Activated CD8-positive, alpha-beta memory T cell treated with anti-CD3 and anti-CD28 coated beads, Interleukin-2, amount 50 U/mL, for 24 hours (primary cell): ENCODE measurements around the gene ENTPD8.
"Not testable (repeated sequence)": the region's sequence is repeated elsewhere in the genome, so short reads cannot be mapped to it uniquely, and the experiment has no call there.

Source experiments
- DNase-seq: peaks from one replicate; pipeline ENCODE4 v3.0.0-alpha.2; 2020; ENCODE audit errors: extremely low read depth

ENTPD8 gene

DNA sequence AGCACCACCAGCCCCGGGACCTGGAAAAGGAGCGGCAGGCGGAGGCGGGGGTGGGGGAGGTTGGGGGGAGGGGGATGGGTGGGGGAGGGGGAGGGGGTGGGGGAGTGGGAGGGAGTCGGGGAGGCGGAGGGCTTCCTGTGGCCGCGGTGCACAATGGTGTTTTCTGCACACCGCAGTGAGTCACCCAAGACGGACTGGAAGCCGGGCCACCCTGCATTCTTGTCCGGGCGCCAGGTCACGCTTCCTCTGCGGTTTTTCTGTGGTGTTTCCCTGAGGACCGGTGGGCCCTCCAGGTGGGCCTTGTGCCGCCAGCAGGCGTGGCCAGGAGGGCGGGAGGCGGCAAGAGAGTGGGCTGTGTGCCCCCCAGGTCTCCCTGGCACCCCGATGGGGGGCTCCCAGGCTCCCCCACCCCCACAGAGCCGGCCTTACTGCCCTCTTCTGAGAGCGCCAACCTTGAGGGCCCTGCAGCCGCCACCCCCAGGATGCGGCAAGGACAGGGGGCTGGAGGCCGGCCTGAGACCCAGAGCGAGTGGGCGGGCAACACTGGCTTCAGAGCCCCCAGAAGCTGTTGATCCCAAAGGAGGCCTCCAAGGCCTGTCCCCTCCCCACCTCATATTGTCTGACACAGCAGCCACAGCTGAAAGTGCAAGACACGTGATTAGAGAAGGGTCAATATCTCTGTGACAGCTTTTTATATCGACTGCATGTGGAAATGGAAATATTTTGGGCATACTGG, 29.3 kb downstream of the ENTPD8 start:
- DNase-seq, result no peak

- DNase-seq, result no peak
Observed at GRCh38 chr9:137411260-137411644, 29.9 kb downstream of the ENTPD8 start.

- DNase-seq, result no peak
Observed at GRCh38 chr9:137410891-137411249, 30.3 kb downstream of the ENTPD8 start.

DNA sequence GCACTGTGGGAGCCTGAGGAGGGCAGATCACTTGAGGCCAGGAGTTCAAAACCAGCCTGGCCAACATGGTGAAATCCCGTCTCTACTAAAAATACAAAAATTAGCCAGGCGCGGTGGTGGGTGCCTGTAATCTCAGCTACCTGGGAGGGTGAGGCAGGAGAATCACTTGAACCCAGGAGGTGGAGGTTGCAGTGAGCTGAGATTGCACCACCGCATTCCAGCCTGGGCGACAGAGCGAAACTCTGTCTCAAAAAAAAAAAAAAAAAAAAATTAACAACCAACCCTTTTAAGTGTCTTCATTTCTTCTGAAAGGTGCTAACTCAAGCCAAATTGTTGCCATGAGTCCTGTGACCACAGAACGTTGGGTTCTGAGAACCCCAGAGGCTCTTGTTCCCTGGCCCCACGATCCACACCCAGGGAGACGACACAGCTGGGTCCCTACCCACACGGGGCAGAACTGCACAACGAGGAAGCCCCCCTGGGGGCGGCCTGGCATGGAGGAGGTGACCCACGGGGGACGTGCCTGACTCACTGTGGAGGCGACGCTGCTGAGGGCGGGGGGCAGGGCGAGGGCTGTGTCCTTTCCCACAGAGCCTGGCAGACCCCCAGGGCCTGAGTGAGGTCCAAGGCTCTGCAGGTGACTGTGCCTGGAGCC, 30.8 kb downstream of the ENTPD8 start:
- DNase-seq, result not testable (repeated sequence)

DNA sequence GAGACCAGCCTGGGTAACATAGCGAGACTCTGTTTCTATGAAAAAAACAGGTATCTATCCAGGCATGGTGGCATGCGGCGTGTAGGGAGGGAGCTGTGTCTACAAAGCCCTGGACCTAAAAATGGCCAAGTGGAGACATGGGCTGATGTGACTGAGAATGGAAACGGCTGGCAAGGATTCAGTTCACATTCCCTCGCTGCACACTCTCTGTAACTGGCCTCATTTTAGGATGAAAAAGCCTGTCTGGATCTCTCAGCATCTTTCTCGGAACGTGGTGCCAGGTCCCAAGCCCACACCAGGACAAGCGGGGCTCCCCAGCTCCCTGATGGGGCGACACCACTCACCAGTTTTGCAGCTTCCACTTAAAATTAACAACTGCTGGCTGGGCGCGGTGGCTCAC, 31.6 kb downstream of the ENTPD8 start:
- DNase-seq, result no peak

DNA sequence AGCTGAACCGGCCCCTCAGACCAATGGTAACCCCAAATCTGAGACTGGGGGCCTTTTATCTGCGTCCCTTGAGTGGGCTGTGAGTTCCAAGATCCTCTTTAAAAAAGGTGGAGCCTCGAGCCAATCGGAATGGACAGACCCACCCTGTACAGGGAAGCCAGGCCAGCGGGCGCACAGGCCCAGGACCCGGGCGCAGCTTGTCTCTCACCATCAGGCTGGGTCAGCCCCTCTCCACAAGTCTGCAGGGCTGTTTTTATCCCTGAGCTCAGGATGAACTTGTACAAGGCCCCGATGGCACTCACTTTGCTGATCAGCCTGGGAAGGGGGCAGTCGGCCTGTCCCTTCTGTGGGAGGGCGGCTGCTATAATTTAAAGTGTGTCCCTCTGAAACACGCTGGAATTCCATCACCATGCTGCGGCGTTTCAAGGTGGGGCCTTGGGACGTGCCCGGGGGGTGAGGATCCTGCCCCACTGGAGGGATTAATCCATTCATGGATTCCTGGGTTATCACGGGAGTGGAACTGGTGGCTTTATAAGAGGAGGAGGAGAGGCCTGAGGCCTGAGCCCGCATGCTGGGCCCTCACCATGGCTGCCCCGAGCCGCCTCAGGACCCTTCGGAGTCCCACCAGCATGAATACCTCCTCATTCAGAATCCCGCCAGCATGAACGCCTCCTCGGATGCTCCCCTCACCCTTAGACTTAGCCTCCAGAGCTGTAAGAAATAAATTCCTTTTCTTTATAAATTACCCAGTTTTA, 32.3 kb downstream of the ENTPD8 start:
- DNase-seq, result no peak

GRCh38 chr9:137407590-137408300, 33.4 kb downstream of the ENTPD8 start:
- no peak for DNase-seq

GRCh38 chr9:137406876-137407589, 34.1 kb downstream of the ENTPD8 start:
- DNase-seq, result no peak

- DNase-seq, result no peak
Observed at GRCh38 chr9:137406085-137406760, 34.9 kb downstream of the ENTPD8 start.

DNA sequence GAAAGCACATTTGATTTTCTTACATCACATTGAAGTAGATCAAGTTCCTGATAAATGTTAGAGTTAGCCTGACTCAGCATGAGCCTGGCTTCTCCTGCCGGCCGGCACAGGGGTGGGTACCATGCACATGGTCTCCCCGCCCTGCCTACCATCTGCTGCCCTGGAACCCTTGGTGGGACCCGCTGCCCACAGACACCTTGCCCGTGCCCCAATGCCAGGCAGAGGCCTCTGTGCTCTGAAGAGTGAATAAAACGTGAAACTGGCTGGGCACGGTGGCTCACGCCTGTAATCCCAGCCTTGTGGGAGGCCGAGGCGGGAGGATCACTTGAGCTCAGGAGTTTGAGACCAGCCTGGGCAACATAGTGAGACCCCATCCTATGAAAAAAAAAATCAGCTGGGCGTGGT, 35.5 kb downstream of the ENTPD8 start:
- DNase-seq, result no peak

- DNase-seq, result no peak
Observed at GRCh38 chr9:137404961-137405567, 36.1 kb downstream of the ENTPD8 start.

GRCh38 chr9:137403269-137403668, 37.9 kb downstream of the ENTPD8 start:
- DNase-seq, result no peak

DNA sequence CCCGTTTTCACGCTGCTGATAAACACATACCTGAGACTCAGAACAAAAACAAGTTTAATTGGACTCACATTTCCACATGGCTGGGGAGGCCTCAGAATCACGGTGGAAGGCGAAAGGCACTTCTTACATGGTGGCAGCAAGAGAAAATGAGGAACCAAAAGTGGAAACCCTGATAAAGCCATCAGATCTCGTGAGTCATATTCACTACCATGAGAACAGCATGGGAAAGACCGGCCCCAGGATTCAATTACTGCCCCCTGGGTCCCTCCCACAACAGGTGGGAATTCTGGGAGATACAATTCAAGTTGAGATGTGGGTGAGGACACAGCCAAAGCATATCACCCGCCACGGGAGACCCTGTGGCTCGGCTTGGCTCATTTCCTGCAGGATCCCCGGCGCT, 38.4 kb downstream of the ENTPD8 start:
- DNase-seq, result no peak

GRCh38 chr9:137398561-137399468, 42.3 kb downstream of the ENTPD8 start:
- no peak for DNase-seq

- DNase-seq, result no peak
Observed at GRCh38 chr9:137397675-137398423, 43.3 kb downstream of the ENTPD8 start.

GRCh38 chr9:137396634-137397367, 44.4 kb downstream of the ENTPD8 start:
- DNase-seq, result no peak

- no peak for DNase-seq
Observed at GRCh38 chr9:137396227-137396626, 44.9 kb downstream of the ENTPD8 start.

DNA sequence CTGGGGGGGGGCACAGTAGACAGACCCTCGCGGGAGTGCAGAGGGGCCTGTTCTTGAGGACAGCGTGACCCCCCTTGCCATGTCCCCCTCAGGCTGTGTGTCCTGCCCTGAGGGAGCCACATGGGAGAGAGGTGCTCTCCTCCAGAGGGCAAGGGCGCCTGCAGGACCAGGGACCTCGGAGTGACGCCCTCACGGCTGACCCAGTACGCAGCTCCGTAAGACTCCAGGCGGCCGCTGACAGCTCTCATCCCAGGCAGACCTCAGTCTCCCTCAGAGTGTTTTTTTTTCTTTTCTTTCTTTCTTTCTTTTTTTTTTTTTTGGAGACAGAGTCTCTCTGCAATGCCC, 45.5 kb downstream of the ENTPD8 start:
- no peak for DNase-seq
